Endothelial cell of umbilical vein (primary cell): ENCODE data around the gene SSR4. TPM values are rescaled to one million over a fixed set of nuclear protein-coding genes. Genes with fewer than 3 reads are reported as not detected.

ENCODE experiments used
- BruUV-seq: library from RNA; stranded (reverse); fragments of 400-500 nt; replicated peaks from 2 replicates; lab custom pipeline; 2021; lab: Mats Ljungman, UMichigan
- CTCF ChIA-PET: fragments of 300-600, 350-600 bp; sonication (Branson Sonifier 250); formaldehyde crosslinking; loops from one replicate; lab custom pipeline; 2021; ENCODE audit warnings: antibody characterized with exemption, inconsistent platforms; lab: Charles Lee
- POLR2A ChIA-PET: fragments of 300-600, 350-600 bp; sonication (Branson Sonifier 250); formaldehyde crosslinking; loops from one replicate; lab custom pipeline; 2021; ENCODE audit warnings: antibody characterized with exemption, inconsistent platforms; lab: Charles Lee
- DNase-seq: peaks from one replicate; pipeline ENCODE4 v3.0.0-alpha.2; 2011; ENCODE audit warnings: low read depth, low spot score
- FAIRE-seq: peaks from 2 replicates; lab custom pipeline; 2011; peaks lifted over from hg19 to GRCh38; lab: Jason Lieb, UNC
- H2AFZ ChIP-seq: 2 replicates; pipeline ENCODE4 v1.6.0; 2012; ENCODE audit warnings: low read depth, low read length, control low read depth, inconsistent platforms
- H3K27ac ChIP-seq: 2 replicates; pipeline ENCODE4 v1.5.1; 2011; ENCODE audit warnings: low read depth, mild to moderate bottlenecking, control low read depth, low read length, moderate library complexity; ENCODE audit not compliant: insufficient read depth
- H3K27me3 ChIP-seq, 2 experiments: 2 replicates each; pipeline versions ENCODE4 v1.6.0 to v1.6.1; 2011; ENCODE audit warnings: low read length in 2 of 2, mixed read lengths in 1 of 2; ENCODE audit not compliant: control insufficient read depth in 2 of 2, insufficient read depth in 2 of 2
- H3K36me3 ChIP-seq, 2 experiments: 2 replicates in 1 of 2; 3 replicates in 1 of 2; pipeline ENCODE4 v1.5.1; 2011; ENCODE audit warnings: low read length in 2 of 2, mild to moderate bottlenecking in 1 of 2, moderate library complexity in 1 of 2; ENCODE audit not compliant: control insufficient read depth in 2 of 2, insufficient read depth in 2 of 2; ENCODE audit errors: extremely low read depth in 1 of 2
- H3K4me1 ChIP-seq: 3 replicates; pipeline ENCODE4 v1.5.1; 2011; ENCODE audit warnings: mild to moderate bottlenecking, low read length; ENCODE audit not compliant: control insufficient read depth, insufficient read depth; ENCODE audit errors: extremely low read depth
- H3K4me2 ChIP-seq: 2 replicates; pipeline ENCODE4 v1.6.1; 2011; ENCODE audit warnings: low read length, control low read depth, mixed read lengths; ENCODE audit not compliant: insufficient read depth
- H3K4me3 ChIP-seq, 3 experiments: fragments of 200-600 bp in 1 of 3; sonication (generic), shearing (Covaris generic) in 1 of 3; replicated peaks in 1 of 3; 2 replicates each; pipeline ENCODE4 v1.5.1; 2011 to 2016; ENCODE audit warnings: control low read depth in 3 of 3, low read length in 3 of 3, mild to moderate bottlenecking in 2 of 3, inconsistent platforms in 1 of 3, low read depth in 1 of 3, moderate library complexity in 1 of 3; ENCODE audit not compliant: insufficient read depth in 1 of 3
- H3K79me2 ChIP-seq: 2 replicates; pipeline ENCODE4 v1.6.0; 2012; ENCODE audit warnings: low read length, inconsistent platforms; ENCODE audit not compliant: control insufficient read depth, insufficient read depth
- H3K9ac ChIP-seq: replicated peaks from 2 replicates; pipeline ENCODE3; 2011; ENCODE audit warnings: low read length, control low read depth; ENCODE audit not compliant: insufficient read depth; ENCODE audit errors: extremely low read depth
- H3K9me1 ChIP-seq: replicated peaks from 3 replicates; pipeline ENCODE4 v1.6.0; 2011; ENCODE audit warnings: mild to moderate bottlenecking, low read length; ENCODE audit not compliant: control insufficient read depth, insufficient read depth; ENCODE audit errors: extremely low read depth
- H3K9me3 ChIP-seq: replicated peaks from 2 replicates; pipeline ENCODE4 v1.5.1; 2012; ENCODE audit warnings: low read length, inconsistent platforms; ENCODE audit not compliant: control insufficient read depth, insufficient read depth
- H4K20me1 ChIP-seq: replicated peaks from 2 replicates; pipeline ENCODE3; 2011; ENCODE audit warnings: mild to moderate bottlenecking, low read length; ENCODE audit not compliant: control insufficient read depth, insufficient read depth; ENCODE audit errors: extremely low read depth
- EZH2 ChIP-seq: IDR thresholded peaks from 2 replicates; pipeline ENCODE4 v1.6.1; 2012; ENCODE audit warnings: borderline replicate concordance, low read depth, mild to moderate bottlenecking, moderate library complexity, low read length, inconsistent platforms; ENCODE audit not compliant: severe bottlenecking
- GATA2 ChIP-seq: IDR thresholded peaks from 2 replicates; pipeline ENCODE4 v1.7.0; 2011; ENCODE audit warnings: low read depth, mild to moderate bottlenecking, moderate library complexity, mixed read lengths, low read length; ENCODE audit not compliant: insufficient read length, insufficient read depth
- JUN ChIP-seq: IDR thresholded peaks from 2 replicates; pipeline ENCODE4 v1.6.1; 2011; ENCODE audit warnings: borderline replicate concordance, low read depth; ENCODE audit not compliant: insufficient read length, insufficient read depth
- MAX ChIP-seq: IDR thresholded peaks from 2 replicates; pipeline ENCODE4 v1.6.1; 2011; ENCODE audit not compliant: insufficient read depth, insufficient read length
- MYC ChIP-seq: IDR thresholded peaks from one replicate; pipeline ENCODE4 v1.6.1; 2011; ENCODE audit warnings: mild to moderate bottlenecking, low read depth, low read length
- POLR2A ChIP-seq: IDR thresholded peaks from 2 replicates; pipeline ENCODE4 v1.6.1; 2012; ENCODE audit warnings: low read depth, mild to moderate bottlenecking, control low read depth, low read length
- POLR2AphosphoS5 ChIP-seq: IDR thresholded peaks from 2 replicates; pipeline ENCODE4 v1.6.1; 2012; ENCODE audit warnings: low read depth, mild to moderate bottlenecking, control low read depth, low read length, moderate library complexity; ENCODE audit not compliant: insufficient read depth
- dilution Hi-C: fragments of 300-500 bp; cut with MboI; formaldehyde crosslinking; loops from one replicate; pipeline ENCODE4 v1.15.0; 2019; ENCODE audit warnings: low sequenced_read_pairs; ENCODE audit not compliant: extremely low pct_ligation_motif_present
- intact Hi-C: fragments of 100-400 bp; cut with micrococcal nuclease; formaldehyde crosslinking; loops from one replicate; pipeline ENCODE4 v1.10.0; 2022
- polyA plus RNA-seq, 4 experiments: library from polyadenylated mRNA; depleted of rRNA in 3 of 4; stranded (reverse) in 3 of 4; unstranded in 1 of 4; fragments of >200 nt; gene quantifications; 2 replicates each; pipeline versions ENCODE4 v1.2.1 to v1.2.3, GENCODE V29; 2011 to 2012; ENCODE audit warnings: missing spikeins in 1 of 4
- total RNA-seq: library from RNA; stranded (reverse); gene quantifications from 2 replicates; pipeline ENCODE4 v1.2.3, GENCODE V29; 2021
- TF ChIP-seq, protein P1 (sequence below), 2 donors: IDR thresholded peaks; 1 replicate in 1 of 2; 2 replicates in 1 of 2; pipeline ENCODE4 v1.5.1; 2011; ENCODE audit warnings: low read length in 2 of 2, mild to moderate bottlenecking in 2 of 2, moderate library complexity in 2 of 2, control low read depth in 1 of 2, inconsistent platforms in 1 of 2, low read depth in 1 of 2; ENCODE audit not compliant: insufficient read depth in 1 of 2; ENCODE audit errors: extremely low read depth in 1 of 2

Gene SSR4
- total and polyA plus RNA-seq, 2 donors (not counting 3 experiments of a cell fraction or from before 2014, with no cell fraction given), result 235 to 732 TPM

DNA sequence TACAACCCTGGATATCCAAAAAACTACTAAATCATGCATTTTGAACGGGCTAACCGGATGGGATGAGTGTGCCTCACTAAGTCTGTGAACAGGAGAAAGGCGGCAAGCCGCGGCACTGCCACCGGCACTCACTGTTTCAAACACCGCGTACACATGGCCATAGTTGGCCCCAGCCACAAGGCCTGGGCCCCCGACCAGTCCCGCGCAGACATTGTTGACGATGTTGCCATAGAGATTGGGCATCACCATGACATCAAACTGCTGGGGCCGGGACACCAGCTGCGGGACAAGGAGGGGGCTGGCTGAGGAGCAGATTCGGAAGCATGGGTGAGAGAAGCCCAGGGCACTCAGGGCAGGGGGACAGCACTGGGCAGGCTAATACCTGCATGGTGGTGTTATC lies 7.8 kb upstream of the SSR4 start:
- Histone ChIP-seq H3K4me2 (no peak overlapping the region), H3K9me3 (no peaks in the 10 kb centered on the region), H3K27me3 (no peaks in the 10 kb centered on the region), H3K79me2 (peaks cover 13% of the 10 kb centered on the region), H3K9ac (no peak overlapping the region), H3K4me1 (no peaks in the 10 kb centered on the region), H2AFZ (no peak overlapping the region), H3K36me3 (peaks cover 0 to 18% of the 10 kb centered on the region in 2 experiments), H3K9me1 (no peaks in the 10 kb centered on the region), H4K20me1 (no peaks in the 10 kb centered on the region), H3K27ac (no peak overlapping the region), H3K4me3 (no peak overlapping the region)
- no TSS peak for BruUV-seq
- no peak for TF ChIP-seq POLR2A
- ChIA-PET POLR2A (no interaction called here), CTCF (no interaction called here)
- intact Hi-C loops, result no loop called here
- FAIRE-seq, result no peak
- dilution Hi-C loops, result no loop called here
- DNase-seq, result no peak

DNA sequence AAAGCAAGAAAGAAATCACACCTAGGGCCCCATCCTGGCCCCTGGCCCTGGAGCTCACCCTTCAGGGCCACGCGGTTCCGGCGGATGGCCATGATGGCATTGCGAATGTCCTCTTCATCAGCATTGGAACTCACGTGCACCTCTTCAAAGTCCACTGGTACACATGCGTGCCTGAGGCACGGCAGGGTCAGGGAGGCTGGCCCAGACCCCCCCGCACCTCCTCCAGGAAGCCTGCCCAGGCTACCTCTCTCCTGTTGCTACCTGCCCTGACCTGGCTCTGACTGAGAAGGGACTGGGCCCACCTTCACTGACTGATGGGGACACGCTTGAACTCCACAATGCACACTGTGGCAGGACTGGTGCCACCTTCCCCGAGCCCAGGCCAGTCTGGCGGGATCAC lies 4.8 kb upstream of the SSR4 start:
- peaks cover 0 to 18% of the 10 kb centered on the region in 2 experiments for H3K36me3 ChIP-seq
- peaks cover 34% of the 10 kb centered on the region for H3K79me2 ChIP-seq
- dilution Hi-C loops (no loop called here), intact Hi-C loops (loop anchor here (10.0 kb wide), 1 partner anchor 85 kb away; no protein-coding TSS in a partner anchor)
- ChIA-PET POLR2A (no interaction called here), CTCF (no interaction called here)
- H3K9me1 ChIP-seq, result no peaks in the 10 kb centered on the region
- H3K9ac ChIP-seq, result no peak overlapping the region
- TF ChIP-seq MAX (no peak), GATA2 (no peak), MYC (no peak), JUN (no peak), POLR2AphosphoS5 (no peak), EZH2 (no peak)
- TF ChIP-seq, protein P1, sequence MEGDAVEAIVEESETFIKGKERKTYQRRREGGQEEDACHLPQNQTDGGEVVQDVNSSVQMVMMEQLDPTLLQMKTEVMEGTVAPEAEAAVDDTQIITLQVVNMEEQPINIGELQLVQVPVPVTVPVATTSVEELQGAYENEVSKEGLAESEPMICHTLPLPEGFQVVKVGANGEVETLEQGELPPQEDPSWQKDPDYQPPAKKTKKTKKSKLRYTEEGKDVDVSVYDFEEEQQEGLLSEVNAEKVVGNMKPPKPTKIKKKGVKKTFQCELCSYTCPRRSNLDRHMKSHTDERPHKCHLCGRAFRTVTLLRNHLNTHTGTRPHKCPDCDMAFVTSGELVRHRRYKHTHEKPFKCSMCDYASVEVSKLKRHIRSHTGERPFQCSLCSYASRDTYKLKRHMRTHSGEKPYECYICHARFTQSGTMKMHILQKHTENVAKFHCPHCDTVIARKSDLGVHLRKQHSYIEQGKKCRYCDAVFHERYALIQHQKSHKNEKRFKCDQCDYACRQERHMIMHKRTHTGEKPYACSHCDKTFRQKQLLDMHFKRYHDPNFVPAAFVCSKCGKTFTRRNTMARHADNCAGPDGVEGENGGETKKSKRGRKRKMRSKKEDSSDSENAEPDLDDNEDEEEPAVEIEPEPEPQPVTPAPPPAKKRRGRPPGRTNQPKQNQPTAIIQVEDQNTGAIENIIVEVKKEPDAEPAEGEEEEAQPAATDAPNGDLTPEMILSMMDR (IDR thresholded peaks at IDR 0.05; ENCODE audit: extremely low read depth in 1 of 2, insufficient read depth in 1 of 2, low read depth in 1 of 2, low read length in 2 of 2), result no peak
- H3K27ac ChIP-seq, result no peak overlapping the region
- no TSS peak for BruUV-seq
- H3K9me3 ChIP-seq, result no peaks in the 10 kb centered on the region
- DNase-seq (no peak), FAIRE-seq (no peak)
- H4K20me1 ChIP-seq, result no peaks in the 10 kb centered on the region
- peaks cover 6% of the 10 kb centered on the region for H3K4me1 ChIP-seq
- H3K4me3 ChIP-seq, result no peak overlapping the region
- no peak overlapping the region for H2AFZ ChIP-seq
- no peaks in the 10 kb centered on the region for H3K27me3 ChIP-seq
- H3K4me2 ChIP-seq, result no peak overlapping the region
